SJCRH30 (cell line): Measurements from ENCODE around the gene SDCCAG8. TPM values are rescaled to one million over a fixed set of nuclear protein-coding genes. Genes with fewer than 3 reads are reported as not detected.

Experiments
- DNase-seq, 2 experiments: peaks; one replicate each; pipeline ENCODE4 v3.0.0-alpha.2; 2015 to 2020
- H3K27ac ChIP-seq: fragments of 250-450 bp; sonication (Bioruptor Pico); 2 replicates; pipeline ENCODE4 v1.5.1; 2020; ENCODE audit warnings: mild to moderate bottlenecking, moderate library complexity
- H3K27me3 ChIP-seq: fragments of 250-450 bp; sonication (Bioruptor Pico); 2 replicates; pipeline ENCODE4 v1.5.1; 2020; ENCODE audit warnings: mild to moderate bottlenecking, moderate library complexity
- H3K36me3 ChIP-seq: fragments of 250-450 bp; sonication (Bioruptor Pico); 2 replicates; pipeline ENCODE4 v1.5.1; 2020; ENCODE audit warnings: mild to moderate bottlenecking, moderate library complexity
- H3K4me1 ChIP-seq: fragments of 250-450 bp; sonication (Bioruptor Pico); 2 replicates; pipeline ENCODE4 v1.5.1; 2020; ENCODE audit warnings: mild to moderate bottlenecking, moderate library complexity
- H3K4me3 ChIP-seq: fragments of 250-450 bp; sonication (Bioruptor Pico); 2 replicates; pipeline ENCODE4 v1.5.1; 2020; ENCODE audit warnings: mild to moderate bottlenecking, moderate library complexity
- H3K9me3 ChIP-seq: fragments of 250-450 bp; sonication (Bioruptor Pico); replicated peaks from 2 replicates; pipeline ENCODE4 v1.5.1; 2020; ENCODE audit warnings: mild to moderate bottlenecking, moderate library complexity
- total RNA-seq: library from RNA; depleted of rRNA; stranded (reverse); fragments of >200 nt; shearing (Covaris generic); gene quantifications from 2 replicates; pipeline ENCODE4 v1.2.3, GENCODE V29; 2014

Gene SDCCAG8
- total RNA-seq, 1 experiment from 2014 or later: 13.6 TPM

- Histone ChIP-seq H3K27me3 (no peaks in the 10 kb centered on the region), H3K9me3 (no peaks in the 10 kb centered on the region)
Measured at GRCh38 chr1:243348331-243348730, 92.5 kb downstream of the SDCCAG8 start.

GRCh38 chr1:243349128-243349527 is 93.3 kb downstream of the SDCCAG8 start:
- Histone ChIP-seq H3K4me3 (no peak overlapping the region), H3K27ac (no peak overlapping the region)

More at GRCh38 chr1:243348331-243348730, 92.5 kb downstream of the SDCCAG8 start:
- DNase-seq: no peak
- H3K4me1 ChIP-seq: no peaks in the 10 kb centered on the region
- H3K4me3 ChIP-seq: no peak overlapping the region
- no peaks in the 10 kb centered on the region for H3K36me3 ChIP-seq
- no peak overlapping the region for H3K27ac ChIP-seq

GRCh38 chr1:243351337-243351736 is 95.5 kb downstream of the SDCCAG8 start:
- Histone ChIP-seq H3K27ac (no peak overlapping the region), H3K4me3 (no peak overlapping the region), H3K4me1 (no peaks in the 10 kb centered on the region), H3K9me3 (no peaks in the 10 kb centered on the region), H3K36me3 (no peaks in the 10 kb centered on the region), H3K27me3 (no peaks in the 10 kb centered on the region)
- DNase-seq: no peak

More at GRCh38 chr1:243349128-243349527, 93.3 kb downstream of the SDCCAG8 start:
- Histone ChIP-seq H3K27me3 (no peaks in the 10 kb centered on the region), H3K4me1 (no peaks in the 10 kb centered on the region), H3K36me3 (no peaks in the 10 kb centered on the region), H3K9me3 (no peaks in the 10 kb centered on the region)
- no peak for DNase-seq

GRCh38 chr1:243354511-243355153 is 98.8 kb downstream of the SDCCAG8 start:
- H3K36me3 ChIP-seq: no peaks in the 10 kb centered on the region
- no peaks in the 10 kb centered on the region for H3K9me3 ChIP-seq
- no peak overlapping the region for H3K4me3 ChIP-seq
- DNase-seq: no peak
- H3K27me3 ChIP-seq: no peaks in the 10 kb centered on the region
- H3K4me1 ChIP-seq: no peaks in the 10 kb centered on the region
- H3K27ac ChIP-seq: no peak overlapping the region

- Histone ChIP-seq H3K36me3 (no peaks in the 10 kb centered on the region), H3K9me3 (no peaks in the 10 kb centered on the region), H3K27ac (no peak overlapping the region), H3K4me1 (no peaks in the 10 kb centered on the region), H3K27me3 (no peaks in the 10 kb centered on the region), H3K4me3 (no peak overlapping the region)
- no peak for DNase-seq
Measured at GRCh38 chr1:243363832-243364231, 108.0 kb downstream of the SDCCAG8 start.

GRCh38 chr1:243364330-243364729 is 108.5 kb downstream of the SDCCAG8 start:
- no peaks in the 10 kb centered on the region for H3K27me3 ChIP-seq
- H3K4me1 ChIP-seq: no peaks in the 10 kb centered on the region
- no peaks in the 10 kb centered on the region for H3K36me3 ChIP-seq
- no peak overlapping the region for H3K27ac ChIP-seq
- DNase-seq: no peak
- H3K9me3 ChIP-seq: no peaks in the 10 kb centered on the region
- H3K4me3 ChIP-seq: no peak overlapping the region

- no peaks in the 10 kb centered on the region for H3K4me1 ChIP-seq
- DNase-seq: no peak
- H3K27me3 ChIP-seq: no peaks in the 10 kb centered on the region
- H3K4me3 ChIP-seq: no peak overlapping the region
- no peaks in the 10 kb centered on the region for H3K36me3 ChIP-seq
- no peaks in the 10 kb centered on the region for H3K9me3 ChIP-seq
- H3K27ac ChIP-seq: no peak overlapping the region
Measured at GRCh38 chr1:243364866-243365265, 109.0 kb downstream of the SDCCAG8 start.

GRCh38 chr1:243367314-243367713 is 111.5 kb downstream of the SDCCAG8 start:
- Histone ChIP-seq H3K4me3 (no peak overlapping the region), H3K27me3 (no peaks in the 10 kb centered on the region), H3K4me1 (no peaks in the 10 kb centered on the region), H3K36me3 (no peaks in the 10 kb centered on the region), H3K9me3 (no peaks in the 10 kb centered on the region), H3K27ac (no peak overlapping the region)
- DNase-seq: no peak

GRCh38 chr1:243374412-243374811 is 118.6 kb downstream of the SDCCAG8 start:
- Histone ChIP-seq H3K9me3 (no peaks in the 10 kb centered on the region; the same call in 1 of the 2 replicates), H3K4me1 (no peaks in the 10 kb centered on the region), H3K36me3 (no peaks in the 10 kb centered on the region), H3K27ac (no peak overlapping the region), H3K27me3 (no peaks in the 10 kb centered on the region), H3K4me3 (no peak overlapping the region)
- no peak for DNase-seq

GRCh38 chr1:243375596-243375995 is 119.8 kb downstream of the SDCCAG8 start:
- Histone ChIP-seq H3K4me3 (no peak overlapping the region), H3K27me3 (no peaks in the 10 kb centered on the region), H3K9me3 (no peaks in the 10 kb centered on the region; the same call in 1 of the 2 replicates), H3K4me1 (no peaks in the 10 kb centered on the region), H3K36me3 (no peaks in the 10 kb centered on the region), H3K27ac (no peak overlapping the region)
- DNase-seq: no peak

GRCh38 chr1:243378669-243379068 is 122.8 kb downstream of the SDCCAG8 start:
- no peak overlapping the region for H3K4me3 ChIP-seq
- no peaks in the 10 kb centered on the region; the same call in 1 of the 2 replicates for H3K9me3 ChIP-seq
- H3K36me3 ChIP-seq: no peaks in the 10 kb centered on the region
- H3K27ac ChIP-seq: no peak overlapping the region
- H3K4me1 ChIP-seq: no peaks in the 10 kb centered on the region
- no peak for DNase-seq
- H3K27me3 ChIP-seq: no peaks in the 10 kb centered on the region

GRCh38 chr1:243379208-243379607 is 123.4 kb downstream of the SDCCAG8 start:
- Histone ChIP-seq H3K9me3 (no peaks in the 10 kb centered on the region; the same call in 1 of the 2 replicates), H3K36me3 (no peaks in the 10 kb centered on the region), H3K4me1 (no peaks in the 10 kb centered on the region), H3K27ac (no peak overlapping the region), H3K27me3 (no peaks in the 10 kb centered on the region), H3K4me3 (no peak overlapping the region)
- DNase-seq: no peak

GRCh38 chr1:243379706-243380105 is 123.9 kb downstream of the SDCCAG8 start:
- Histone ChIP-seq H3K27ac (no peak overlapping the region), H3K4me3 (no peak overlapping the region), H3K27me3 (no peaks in the 10 kb centered on the region), H3K36me3 (no peaks in the 10 kb centered on the region), H3K4me1 (no peaks in the 10 kb centered on the region), H3K9me3 (no peaks in the 10 kb centered on the region; the same call in 1 of the 2 replicates)
- no peak for DNase-seq

- H3K9me3 ChIP-seq: no peaks in the 10 kb centered on the region
Measured at GRCh38 chr1:243388276-243388675, 132.4 kb downstream of the SDCCAG8 start.

GRCh38 chr1:243390162-243390791 is 134.4 kb downstream of the SDCCAG8 start:
- H3K4me3 ChIP-seq: no peak overlapping the region
- no peak for DNase-seq
- no peak overlapping the region for H3K27ac ChIP-seq

More at GRCh38 chr1:243388276-243388675, 132.4 kb downstream of the SDCCAG8 start:
- Histone ChIP-seq H3K4me3 (no peak overlapping the region), H3K27ac (no peak overlapping the region), H3K27me3 (no peaks in the 10 kb centered on the region), H3K4me1 (no peaks in the 10 kb centered on the region), H3K36me3 (no peaks in the 10 kb centered on the region)
- no peak for DNase-seq

More at GRCh38 chr1:243390162-243390791, 134.4 kb downstream of the SDCCAG8 start:
- Histone ChIP-seq H3K36me3 (no peaks in the 10 kb centered on the region), H3K27me3 (no peaks in the 10 kb centered on the region), H3K9me3 (no peaks in the 10 kb centered on the region), H3K4me1 (peaks cover 15% of the 10 kb centered on the region)
